ENCODE results near the gene UBXN4. TPM values are rescaled to one million over a fixed set of nuclear protein-coding genes. Genes with fewer than 3 reads are reported as not detected.

Gene UBXN4
- total and polyA plus RNA-seq, 2 of the 4 experiments (the other 2 are of a cell fraction) = 48.1 to 49.1 TPM

GRCh38 chr2:135797497-135798274 is 56.0 kb downstream of the UBXN4 start:
- DNase-seq (peak; percentile 79), ATAC-seq (ENCODE audit: low read depth) (peak; percentile 98)
- Histone ChIP-seq H3K4me1 (ENCODE audit: control insufficient read depth, insufficient read depth, low read length) (no peaks in the 10 kb centered on the region), H3K9me3 (ENCODE audit: control insufficient read depth, insufficient read depth, low read length) (peaks cover 3% of the 10 kb centered on the region; the same call in 1 of the 2 replicates), H2BK15ac (ENCODE audit: low read depth, low read length) (no peak overlapping the region), H4K91ac (ENCODE audit: insufficient read depth, low read depth, low read length) (no peak overlapping the region), H3K36me3 (ENCODE audit: control insufficient read depth, insufficient read depth, low read length) (no peaks in the 10 kb centered on the region), H2AK9ac (replicated peaks; ENCODE audit: low read depth, low read length, poor library complexity) (peak overlapping the region; percentile 35), H2AK5ac (ENCODE audit: low read depth, low read length) (no peak overlapping the region), H3K14ac (replicated peaks; ENCODE audit: low read depth, low read length) (0 out of 2 replicates have a peak overlapping the region, but pooled peaks have one; percentile 22), H2BK5ac (ENCODE audit: low read depth, low read length, poor library complexity, severe bottlenecking) (no peak overlapping the region), H4K20me1 (ENCODE audit: insufficient read depth, low read length) (no peaks in the 10 kb centered on the region), H3K4ac (ENCODE audit: low read depth, low read length) (no peak overlapping the region), H3K27me3 (ENCODE audit: control insufficient read depth, insufficient read depth, low read length) (no peaks in the 10 kb centered on the region), H3K56ac (ENCODE audit: extremely low read depth, insufficient read depth, low read length) (no peak overlapping the region), H2AFZ (replicated peaks; ENCODE audit: low read length, poor library complexity) (peak overlapping the region; percentile 80), H3K79me1 (ENCODE audit: low read depth in 1 of 2, low read length in 2 of 2) (no peaks in the 10 kb centered on the region), H3K9me1 (ENCODE audit: insufficient read depth, low read length) (no peaks in the 10 kb centered on the region), H3K27ac (ENCODE audit: insufficient read depth, low read length) (no peak overlapping the region), H2BK20ac (ENCODE audit: low read depth, low read length) (no peak overlapping the region; the same call in 1 of the 2 replicates), H4K5ac (ENCODE audit: low read depth, low read length) (no peak overlapping the region), H3K23ac (ENCODE audit: low read depth, low read length) (no peak overlapping the region; the same call in 1 of the 2 replicates), H3K4me3 (ENCODE audit: insufficient read depth, low read depth, low read length) (no peak overlapping the region), H4K8ac (ENCODE audit: low read depth in 2 of 2, low read length in 2 of 2) (no peak overlapping the region), H2BK120ac (ENCODE audit: low read depth, low read length) (peak overlapping the region; percentile 53; the same call in 1 of the 2 replicates), H3K4me2 (ENCODE audit: low read depth, low read length) (no peak overlapping the region), H3K18ac (ENCODE audit: low read depth, low read length) (no peak overlapping the region), H3K9ac (ENCODE audit: low read depth, low read length) (no peak overlapping the region)
- ChIA-PET CTCF (interaction anchor here (0.6 to 1.8 kb wide), 12 partner anchors 8 to 809 kb away, joined by 3 to 7 read pairs (median 3); no protein-coding TSS in a partner anchor), POLR2A (ENCODE audit: unreplicated experiment) (no interaction called here)
- no TSS peak for BruUV-seq (replicated peaks)
- intact Hi-C loops (cut with micrococcal nuclease) (loop anchor here (1.0 to 5.0 kb wide), 2 partner anchors 793 to 810 kb away; no protein-coding TSS in a partner anchor), dilution Hi-C loops (cut with HindIII; ENCODE audit: low sequenced_read_pairs, unreplicated experiment) (no loop called here), in situ Hi-C loops (cut with MboI; ENCODE audit: low sequenced_read_pairs) (no loop called here)
- 13% methylated on average over 3 of the region's 22 CpGs; no CpG with 5 or more reads in 1 of the 2 experiments for WGBS, 2 experiments (ENCODE audit: extremely low coverage in 2 of 2, insufficient read length in 1 of 2)
- TF ChIP-seq CTCF (conservative IDR thresholded peaks at IDR 0.05; ENCODE audit: low read depth, low read length) (peak; percentile 93), CEBPB (IDR thresholded peaks at IDR 0.05; ENCODE audit: low read depth, low read length) (peak; percentile 88), USF2 (IDR thresholded peaks at IDR 0.05; ENCODE audit: low read depth, low read length) (peak; percentile 16; the same call in 1 of the 2 replicates), NFE2L2 (IDR thresholded peaks at IDR 0.05; ENCODE audit: low read depth, low read length) (no peak), MAZ (IDR thresholded peaks at IDR 0.05; ENCODE audit: borderline replicate concordance, low read depth, low read length) (peak; percentile 39; the same call in 1 of the 2 replicates), SMC3 (IDR thresholded peaks at IDR 0.05; ENCODE audit: low read depth, low read length) (peak; percentile 61), CHD1 (IDR thresholded peaks at IDR 0.05; ENCODE audit: low read depth, low read length) (no peak), ELK1 (IDR thresholded peaks at IDR 0.05; ENCODE audit: borderline replicate concordance, low read depth, low read length) (no peak), MAFK (IDR thresholded peaks at IDR 0.05; ENCODE audit: low read depth, low read length) (no peak), RCOR1 (IDR thresholded peaks at IDR 0.05; ENCODE audit: insufficient replicate concordance, low read length) (no peak), RAD21 (IDR thresholded peaks at IDR 0.05; ENCODE audit: low read length) (peak; percentile 62), BHLHE40 (IDR thresholded peaks at IDR 0.05; ENCODE audit: low read depth, low read length) (peak; percentile 100), POLR2A (IDR thresholded peaks at IDR 0.05; ENCODE audit: low read depth, low read length) (no peak), MXI1 (IDR thresholded peaks at IDR 0.05; ENCODE audit: borderline replicate concordance, low read depth, low read length) (peak; percentile 84)

Measured in IMR-90 (cell line).